Measurements from ENCODE around the gene HSPA13. TPM values are rescaled to one million over a fixed set of nuclear protein-coding genes. Genes with fewer than 3 reads are reported as not detected.

HSPA13 gene
- total and polyA plus RNA-seq, 2 donors (not counting 1 experiment from before 2014, with no cell fraction given), result 7.6 to 19.1 TPM

- POLR2A ChIA-PET, result no interaction called here
Observed at GRCh38 chr21:14414932-14415508, 32.1 kb upstream of the HSPA13 start.

GRCh38 chr21:14405962-14406361 is 23.0 kb upstream of the HSPA13 start:
- no peak for TF ChIP-seq EZH2 (IDR thresholded peaks at IDR 0.05; ENCODE audit: borderline replicate concordance, insufficient read depth, low read depth, low read length, poor library complexity, severe bottlenecking)
- TF ChIP-seq, protein P1, sequence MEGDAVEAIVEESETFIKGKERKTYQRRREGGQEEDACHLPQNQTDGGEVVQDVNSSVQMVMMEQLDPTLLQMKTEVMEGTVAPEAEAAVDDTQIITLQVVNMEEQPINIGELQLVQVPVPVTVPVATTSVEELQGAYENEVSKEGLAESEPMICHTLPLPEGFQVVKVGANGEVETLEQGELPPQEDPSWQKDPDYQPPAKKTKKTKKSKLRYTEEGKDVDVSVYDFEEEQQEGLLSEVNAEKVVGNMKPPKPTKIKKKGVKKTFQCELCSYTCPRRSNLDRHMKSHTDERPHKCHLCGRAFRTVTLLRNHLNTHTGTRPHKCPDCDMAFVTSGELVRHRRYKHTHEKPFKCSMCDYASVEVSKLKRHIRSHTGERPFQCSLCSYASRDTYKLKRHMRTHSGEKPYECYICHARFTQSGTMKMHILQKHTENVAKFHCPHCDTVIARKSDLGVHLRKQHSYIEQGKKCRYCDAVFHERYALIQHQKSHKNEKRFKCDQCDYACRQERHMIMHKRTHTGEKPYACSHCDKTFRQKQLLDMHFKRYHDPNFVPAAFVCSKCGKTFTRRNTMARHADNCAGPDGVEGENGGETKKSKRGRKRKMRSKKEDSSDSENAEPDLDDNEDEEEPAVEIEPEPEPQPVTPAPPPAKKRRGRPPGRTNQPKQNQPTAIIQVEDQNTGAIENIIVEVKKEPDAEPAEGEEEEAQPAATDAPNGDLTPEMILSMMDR (IDR thresholded peaks at IDR 0.05), result no peak
- Mint-ChIP-seq H3K9me3 (ENCODE audit: insufficient read depth) (no peaks in the 10 kb centered on the region), H3K27ac (no peak overlapping the region), H3K27me3 (no peaks in the 10 kb centered on the region), H3K4me3 (no peak overlapping the region), H3K4me1 (peaks cover 1% of the 10 kb centered on the region)
- H3K4me3 ChIP-seq (ENCODE audit: control extremely low read depth in 1 of 5, extremely low read depth in 1 of 5, insufficient read depth in 1 of 5, low read depth in 2 of 5, low read length in 4 of 5), result no peak overlapping the region
- H3K36me3 ChIP-seq (replicated peaks in 1 of 2; ENCODE audit: control extremely low read depth in 1 of 2, control insufficient read depth in 1 of 2, extremely low read depth in 1 of 2, insufficient read depth in 2 of 2, low read length in 1 of 2), result no peaks in the 10 kb centered on the region
- intact Hi-C loops (cut with micrococcal nuclease), result no loop called here
- ATAC-seq (ENCODE audit: low read depth) (no peak), DNase-seq (no peak)
- no peaks in the 10 kb centered on the region for H3K27me3 ChIP-seq (replicated peaks in 1 of 4; ENCODE audit: control extremely low read depth in 1 of 4, control insufficient read depth in 3 of 4, insufficient read depth in 4 of 4, low read length in 3 of 4)
- no peaks in the 10 kb centered on the region for H3K79me2 ChIP-seq (ENCODE audit: control insufficient read depth, insufficient read depth, low read length)
- CTCF ChIA-PET, result interaction anchor here (0.9 to 2.8 kb wide), 3 partner anchors 16 to 332 kb away, joined by 3 to 10 read pairs (median 3); no protein-coding TSS in a partner anchor
- no peak overlapping the region for H2AFZ ChIP-seq (ENCODE audit: insufficient read depth, low read depth, low read length, poor library complexity, severe bottlenecking)
- H3K9ac ChIP-seq (ENCODE audit: low read length), result no peak overlapping the region
- POLR2A ChIA-PET, result no interaction called here
- WGBS (ENCODE audit: insufficient coverage), result 17% methylated on average over 2 of the region's 2 CpGs
- no peaks in the 10 kb centered on the region for H3K9me3 ChIP-seq (ENCODE audit: control extremely low read depth in 1 of 3, control insufficient read depth in 2 of 3, insufficient read depth in 1 of 3, low read length in 2 of 3)
- H3K4me2 ChIP-seq (replicated peaks; ENCODE audit: low read depth, low read length, poor library complexity, severe bottlenecking), result no peak overlapping the region
- no peaks in the 10 kb centered on the region for H4K20me1 ChIP-seq (ENCODE audit: control insufficient read depth, insufficient read depth, low read length, poor library complexity, severe bottlenecking)
- no peak overlapping the region for H3K27ac ChIP-seq (ENCODE audit: low read length in 2 of 2)
- H3K4me1 ChIP-seq (ENCODE audit: control insufficient read depth in 2 of 2, insufficient read depth in 2 of 2, low read length in 2 of 2), result no peaks in the 10 kb centered on the region

More at GRCh38 chr21:14414932-14415508, 32.1 kb upstream of the HSPA13 start:
- no CpG with 5 or more reads among the region's 2 CpGs for WGBS (ENCODE audit: insufficient coverage)
- H3K36me3 ChIP-seq (replicated peaks in 1 of 2; ENCODE audit: control extremely low read depth in 1 of 2, control insufficient read depth in 1 of 2, extremely low read depth in 1 of 2, insufficient read depth in 2 of 2, low read length in 1 of 2), result no peaks in the 10 kb centered on the region
- intact Hi-C loops (cut with micrococcal nuclease), result no loop called here
- Mint-ChIP-seq H3K27me3 (peaks cover 4% of the 10 kb centered on the region), H3K4me3 (peak overlapping the region; percentile 18), H3K27ac (no peak overlapping the region), H3K9me3 (ENCODE audit: insufficient read depth) (peaks cover 8% of the 10 kb centered on the region), H3K4me1 (peaks cover 8% of the 10 kb centered on the region)
- no peak for TF ChIP-seq EZH2 (IDR thresholded peaks at IDR 0.05; ENCODE audit: borderline replicate concordance, insufficient read depth, low read depth, low read length, poor library complexity, severe bottlenecking)
- TF ChIP-seq, protein P1 (IDR thresholded peaks at IDR 0.05), result no peak
- H2AFZ ChIP-seq (ENCODE audit: insufficient read depth, low read depth, low read length, poor library complexity, severe bottlenecking), result peak overlapping the region; percentile 43
- peak overlapping the region; percentile 40 for H3K4me2 ChIP-seq (replicated peaks; ENCODE audit: low read depth, low read length, poor library complexity, severe bottlenecking)
- peak overlapping the region; percentile 4 for H3K9ac ChIP-seq (ENCODE audit: low read length)
- no peak overlapping the region for H3K27ac ChIP-seq (ENCODE audit: low read length in 2 of 2)
- ATAC-seq (ENCODE audit: low read depth) (no peak), DNase-seq (peak; percentile 15)
- peaks cover 0 to 4% (median 0%) of the 10 kb centered on the region in 4 experiments for H3K27me3 ChIP-seq (replicated peaks in 1 of 4; ENCODE audit: control extremely low read depth in 1 of 4, control insufficient read depth in 3 of 4, insufficient read depth in 4 of 4, low read length in 3 of 4)
- CTCF ChIA-PET, result interaction anchor here (1.0 to 1.3 kb wide), 3 partner anchors 14 to 1068 kb away, joined by 3 read pairs; no protein-coding TSS in a partner anchor
- H3K9me3 ChIP-seq (ENCODE audit: control extremely low read depth in 1 of 3, control insufficient read depth in 2 of 3, insufficient read depth in 1 of 3, low read length in 2 of 3), result peaks cover 0 to 25% (median 24%) of the 10 kb centered on the region in 3 donors
- no peaks in the 10 kb centered on the region for H3K79me2 ChIP-seq (ENCODE audit: control insufficient read depth, insufficient read depth, low read length)
- peaks cover 0 to 4% of the 10 kb centered on the region in 2 donors for H3K4me1 ChIP-seq (ENCODE audit: control insufficient read depth in 2 of 2, insufficient read depth in 2 of 2, low read length in 2 of 2)
- H3K4me3 ChIP-seq (ENCODE audit: control extremely low read depth in 1 of 5, extremely low read depth in 1 of 5, insufficient read depth in 1 of 5, low read depth in 2 of 5, low read length in 4 of 5), result peak overlapping the region in 2 of 5 experiments; percentile 5 to 13
- H4K20me1 ChIP-seq (ENCODE audit: control insufficient read depth, insufficient read depth, low read length, poor library complexity, severe bottlenecking), result no peaks in the 10 kb centered on the region
